ENCODE results near the gene UQCRC2.
"Not testable (repeated sequence)": the region's sequence is repeated elsewhere in the genome, so short reads cannot be mapped to it uniquely, and the experiment has no call there.

The UQCRC2 gene

GRCh38 chr16:22022151-22022550 lies 69.0 kb downstream of the UQCRC2 start:
- TF ChIP-seq EZH2phosphoT487 (IDR thresholded peaks at IDR 0.05; ENCODE audit: borderline replicate concordance) (no peak), CTCF (conservative IDR thresholded peaks at IDR 0.05; ENCODE audit: low read length) (no peak)
- Histone ChIP-seq H3K4me1 (ENCODE audit: insufficient read depth, low read length, poor library complexity, severe bottlenecking) (peaks cover 13% of the 10 kb centered on the region), H3K9ac (ENCODE audit: low read depth, low read length, poor library complexity, severe bottlenecking) (no peak overlapping the region), H3K4me3 (ENCODE audit: low read length, poor library complexity, severe bottlenecking) (no peak overlapping the region), H3K4me2 (ENCODE audit: low read depth, low read length, poor library complexity, severe bottlenecking) (no peak overlapping the region), H3K36me3 (ENCODE audit: insufficient read depth, low read length) (no peaks in the 10 kb centered on the region), H3K27me3 (ENCODE audit: insufficient read depth, low read length, poor library complexity, severe bottlenecking) (no peaks in the 10 kb centered on the region), H2AFZ (ENCODE audit: low read length) (no peak overlapping the region), H3K9me3 (ENCODE audit: insufficient read depth, low read depth, low read length) (no peaks in the 10 kb centered on the region), H4K20me1 (ENCODE audit: insufficient read depth, low read length, poor library complexity, severe bottlenecking) (peaks cover 6% of the 10 kb centered on the region), H3K9me2 (replicated peaks; ENCODE audit: low read depth, low read length) (no peaks in the 10 kb centered on the region), H3F3A (ENCODE audit: low read depth) (no peaks in the 10 kb centered on the region), H3K79me2 (ENCODE audit: insufficient read depth, low read length) (peaks cover 18% of the 10 kb centered on the region; the same call in 1 of the 2 replicates)

GRCh38 chr16:22023505-22023904 lies 70.3 kb downstream of the UQCRC2 start:
- TF ChIP-seq EZH2phosphoT487 (IDR thresholded peaks at IDR 0.05; ENCODE audit: borderline replicate concordance) (no peak), CTCF (conservative IDR thresholded peaks at IDR 0.05; ENCODE audit: low read length) (no peak)
- Histone ChIP-seq H2AFZ (ENCODE audit: low read length) (no peak overlapping the region), H3K79me2 (ENCODE audit: insufficient read depth, low read length) (peaks cover 9% of the 10 kb centered on the region), H4K20me1 (ENCODE audit: insufficient read depth, low read length, poor library complexity, severe bottlenecking) (peaks cover 6% of the 10 kb centered on the region), H3K4me2 (ENCODE audit: low read depth, low read length, poor library complexity, severe bottlenecking) (no peak overlapping the region), H3K4me1 (ENCODE audit: insufficient read depth, low read length, poor library complexity, severe bottlenecking) (peaks cover 16% of the 10 kb centered on the region), H3K9me2 (replicated peaks; ENCODE audit: low read depth, low read length) (no peaks in the 10 kb centered on the region), H3K4me3 (ENCODE audit: low read length, poor library complexity, severe bottlenecking) (no peak overlapping the region), H3K9me3 (ENCODE audit: insufficient read depth, low read depth, low read length) (no peaks in the 10 kb centered on the region), H3F3A (ENCODE audit: low read depth) (no peaks in the 10 kb centered on the region), H3K27me3 (ENCODE audit: insufficient read depth, low read length, poor library complexity, severe bottlenecking) (no peaks in the 10 kb centered on the region), H3K9ac (ENCODE audit: low read depth, low read length, poor library complexity, severe bottlenecking) (no peak overlapping the region), H3K36me3 (ENCODE audit: insufficient read depth, low read length) (no peaks in the 10 kb centered on the region)

- not testable (repeated sequence) for H3K36me3 ChIP-seq (ENCODE audit: insufficient read depth, low read length); H3K27me3 ChIP-seq (ENCODE audit: insufficient read depth, low read length, poor library complexity, severe bottlenecking); H3K9ac ChIP-seq (ENCODE audit: low read depth, low read length, poor library complexity, severe bottlenecking); H2AFZ ChIP-seq (ENCODE audit: low read length); H3K4me3 ChIP-seq (ENCODE audit: low read length, poor library complexity, severe bottlenecking); H3K9me3 ChIP-seq (ENCODE audit: insufficient read depth, low read depth, low read length); H3F3A ChIP-seq (ENCODE audit: low read depth); H4K20me1 ChIP-seq (ENCODE audit: insufficient read depth, low read length, poor library complexity, severe bottlenecking); H3K4me2 ChIP-seq (ENCODE audit: low read depth, low read length, poor library complexity, severe bottlenecking); H3K9me2 ChIP-seq (replicated peaks; ENCODE audit: low read depth, low read length)
- H3K79me2 ChIP-seq (ENCODE audit: insufficient read depth, low read length): peaks cover 12% of the 10 kb centered on the region
- peaks cover 16% of the 10 kb centered on the region for H3K4me1 ChIP-seq (ENCODE audit: insufficient read depth, low read length, poor library complexity, severe bottlenecking)
Measured at GRCh38 chr16:22024785-22025184, 71.6 kb downstream of the UQCRC2 start.

GRCh38 chr16:22027633-22028032 lies 74.5 kb downstream of the UQCRC2 start:
- Histone ChIP-seq H3K4me3 (ENCODE audit: low read length, poor library complexity, severe bottlenecking) (no peak overlapping the region), H3K4me1 (ENCODE audit: insufficient read depth, low read length, poor library complexity, severe bottlenecking) (peaks cover 12% of the 10 kb centered on the region), H4K20me1 (ENCODE audit: insufficient read depth, low read length, poor library complexity, severe bottlenecking) (no peaks in the 10 kb centered on the region), H3K9me2 (replicated peaks; ENCODE audit: low read depth, low read length) (no peaks in the 10 kb centered on the region), H3F3A (ENCODE audit: low read depth) (no peaks in the 10 kb centered on the region), H2AFZ (ENCODE audit: low read length) (no peak overlapping the region), H3K27me3 (ENCODE audit: insufficient read depth, low read length, poor library complexity, severe bottlenecking) (no peaks in the 10 kb centered on the region), H3K36me3 (ENCODE audit: insufficient read depth, low read length) (peaks cover 11% of the 10 kb centered on the region; the same call in 1 of the 2 replicates), H3K4me2 (ENCODE audit: low read depth, low read length, poor library complexity, severe bottlenecking) (no peak overlapping the region), H3K79me2 (ENCODE audit: insufficient read depth, low read length) (peaks cover 9% of the 10 kb centered on the region), H3K9ac (ENCODE audit: low read depth, low read length, poor library complexity, severe bottlenecking) (no peak overlapping the region), H3K9me3 (ENCODE audit: insufficient read depth, low read depth, low read length) (no peaks in the 10 kb centered on the region)
- TF ChIP-seq EZH2phosphoT487 (IDR thresholded peaks at IDR 0.05; ENCODE audit: borderline replicate concordance) (no peak), CTCF (conservative IDR thresholded peaks at IDR 0.05; ENCODE audit: low read length) (no peak)

Measured in Loucy (cell line).